Neural cell (in vitro differentiated cells): Measurements from ENCODE around the gene MLKL. TPM values are rescaled to one million over a fixed set of nuclear protein-coding genes. Genes with fewer than 3 reads are reported as not detected.

Experiments
- H2AFZ ChIP-seq: fragments of 200-600, 300-800 bp; sonication (generic), shearing (Covaris generic); 2 replicates; pipeline ENCODE4 v1.6.0; 2014; ENCODE audit warnings: low read depth, mild to moderate bottlenecking, antibody characterized with exemption, low read length, moderate library complexity
- H3F3A ChIP-seq: fragments of 200-600 bp; shearing (Covaris generic); 2 replicates; pipeline ENCODE4 v1.6.1; 2016; ENCODE audit warnings: mild to moderate bottlenecking, moderate library complexity, mixed read lengths, antibody characterized with exemption, low read length; ENCODE audit not compliant: insufficient read depth, poor library complexity, severe bottlenecking
- H3K27ac ChIP-seq: fragments of 200-600, 300-800 bp; sonication (generic), shearing (Covaris generic); 2 replicates; pipeline ENCODE4 v1.5.1; 2014; ENCODE audit warnings: mild to moderate bottlenecking, low read length, moderate library complexity
- H3K27me3 ChIP-seq: fragments of 300-800, 200-600 bp; sonication (generic), shearing (Covaris generic); 2 replicates; pipeline ENCODE4 v1.6.0; 2014; ENCODE audit warnings: mild to moderate bottlenecking, low read depth, low read length, moderate library complexity; ENCODE audit not compliant: insufficient read depth
- H3K36me3 ChIP-seq: fragments of 300-800, 200-600 bp; sonication (generic), shearing (Covaris generic); 2 replicates; pipeline ENCODE4 v1.5.1; 2014; ENCODE audit warnings: mild to moderate bottlenecking, antibody characterized with exemption, low read length, moderate library complexity; ENCODE audit not compliant: insufficient read depth
- H3K4me2 ChIP-seq: fragments of 300-800, 200-600 bp; sonication (generic), shearing (Covaris generic); 2 replicates; pipeline ENCODE4 v1.6.0; 2014; ENCODE audit warnings: mild to moderate bottlenecking, low read length
- H3K4me3 ChIP-seq: fragments of 300-800, 200-600 bp; sonication (generic), shearing (Covaris generic); 2 replicates; pipeline ENCODE4 v1.5.1; 2014; ENCODE audit warnings: mild to moderate bottlenecking, low read length, moderate library complexity
- H3K79me2 ChIP-seq: fragments of 200-600 bp; shearing (Covaris generic); replicated peaks from 2 replicates; pipeline ENCODE4 v1.6.0; 2014; ENCODE audit warnings: mild to moderate bottlenecking, low read length, moderate library complexity; ENCODE audit not compliant: insufficient read depth
- H3K9ac ChIP-seq: fragments of 300-800, 200-600 bp; sonication (generic), shearing (Covaris generic); 2 replicates; pipeline ENCODE4 v1.6.1; 2016; ENCODE audit warnings: mild to moderate bottlenecking, low read length, mixed read lengths
- H3K9me2 ChIP-seq: fragments of 200-600 bp; shearing (Covaris generic); 2 replicates; pipeline ENCODE4 v1.6.1; 2016; ENCODE audit warnings: mild to moderate bottlenecking, low read length, mixed read lengths; ENCODE audit not compliant: insufficient read depth
- H3K9me3 ChIP-seq: fragments of 200-600, 300-800 bp; sonication (generic), shearing (Covaris generic); 2 replicates; pipeline ENCODE4 v1.6.1; 2016; ENCODE audit warnings: mild to moderate bottlenecking, mixed run types, low read length, moderate library complexity, mixed read lengths
- H4K20me1 ChIP-seq: fragments of 200-600 bp; shearing (Covaris generic); 2 replicates; pipeline ENCODE4 v1.6.1; 2016; ENCODE audit warnings: mild to moderate bottlenecking, mixed run types; ENCODE audit not compliant: insufficient read depth
- CTCF ChIP-seq: fragments of 450-650 bp; IDR thresholded peaks from 2 replicates; pipeline ENCODE4 v1.5.1; 2014; ENCODE audit warnings: antibody characterized with exemption, mild to moderate bottlenecking, moderate library complexity; ENCODE audit not compliant: poor library complexity, severe bottlenecking
- EP300 ChIP-seq: fragments of 450-650 bp; conservative IDR thresholded peaks from 2 replicates; pipeline ENCODE4 v1.6.1; 2014; ENCODE audit warnings: antibody characterized with exemption, mild to moderate bottlenecking, moderate library complexity; ENCODE audit not compliant: poor library complexity, severe bottlenecking
- EZH2 ChIP-seq: fragments of 200-600, 300-800 bp; shearing (Covaris generic), sonication (generic); IDR thresholded peaks from 2 replicates; pipeline ENCODE4 v1.6.1; 2014; ENCODE audit warnings: antibody characterized with exemption, low read length, borderline replicate concordance, mild to moderate bottlenecking; ENCODE audit not compliant: insufficient read depth, poor library complexity, severe bottlenecking
- MXI1 ChIP-seq: fragments of 450-650 bp; conservative IDR thresholded peaks from 2 replicates; pipeline ENCODE4 v1.6.1; 2014; ENCODE audit warnings: antibody characterized with exemption, mild to moderate bottlenecking; ENCODE audit not compliant: poor library complexity, severe bottlenecking
- POLR2AphosphoS5 ChIP-seq: IDR thresholded peaks from 2 replicates; pipeline ENCODE4 v1.6.1; 2012
- RAD21 ChIP-seq: fragments of 450-650 bp; conservative IDR thresholded peaks from 2 replicates; pipeline ENCODE4 v1.6.1; 2014; ENCODE audit warnings: antibody characterized with exemption, mild to moderate bottlenecking, moderate library complexity
- REST ChIP-seq: IDR thresholded peaks from 2 replicates; pipeline ENCODE4 v1.6.1; 2012; ENCODE audit warnings: borderline replicate concordance
- SMC3 ChIP-seq: fragments of 450-650 bp; conservative IDR thresholded peaks from 2 replicates; pipeline ENCODE4 v1.6.1; 2014; ENCODE audit warnings: antibody characterized with exemption, mild to moderate bottlenecking, moderate library complexity; ENCODE audit not compliant: poor library complexity
- TAF1 ChIP-seq: IDR thresholded peaks from 2 replicates; pipeline ENCODE4 v1.6.1; 2012; ENCODE audit warnings: low read depth
- polyA plus RNA-seq: library from polyadenylated mRNA; depleted of rRNA; stranded (reverse); fragments of >200 nt; gene quantifications from 2 replicates; pipeline ENCODE4 v1.2.3, GENCODE V29; 2014

MLKL gene
- polyA plus RNA-seq, 1 donor from 2014 or later: not detected

- H3K27me3 ChIP-seq: no peaks in the 10 kb centered on the region
- TF ChIP-seq CTCF (no peak), TAF1 (no peak), POLR2AphosphoS5 (no peak), EZH2 (no peak), SMC3 (no peak), RAD21 (no peak), EP300 (no peak), MXI1 (no peak), REST (no peak)
- H3K79me2 ChIP-seq: no peaks in the 10 kb centered on the region
- no peak overlapping the region for H3K9ac ChIP-seq
- H3K36me3 ChIP-seq: no peaks in the 10 kb centered on the region
- H3F3A ChIP-seq: no peaks in the 10 kb centered on the region
- no peaks in the 10 kb centered on the region for H3K9me2 ChIP-seq
- no peaks in the 10 kb centered on the region for H3K9me3 ChIP-seq
- no peak overlapping the region for H3K4me2 ChIP-seq
- no peak overlapping the region for H3K27ac ChIP-seq
- no peak overlapping the region for H2AFZ ChIP-seq
- H3K4me3 ChIP-seq: no peak overlapping the region
- H4K20me1 ChIP-seq: no peaks in the 10 kb centered on the region
Observed at GRCh38 chr16:74627506-74628220, 73.0 kb downstream of the MLKL start.

- Histone ChIP-seq H3K27me3 (no peaks in the 10 kb centered on the region), H3K79me2 (no peaks in the 10 kb centered on the region), H3K9me2 (no peaks in the 10 kb centered on the region), H3K9ac (no peak overlapping the region), H3F3A (no peaks in the 10 kb centered on the region), H3K27ac (no peak overlapping the region), H2AFZ (no peak overlapping the region), H4K20me1 (no peaks in the 10 kb centered on the region), H3K9me3 (no peaks in the 10 kb centered on the region), H3K4me2 (no peak overlapping the region), H3K4me3 (no peak overlapping the region), H3K36me3 (no peaks in the 10 kb centered on the region)
- no peak for TF ChIP-seq CTCF
- TF ChIP-seq MXI1: no peak
- no peak for TF ChIP-seq EZH2
- no peak for TF ChIP-seq POLR2AphosphoS5
- TF ChIP-seq RAD21: no peak
- TF ChIP-seq SMC3: no peak
- TF ChIP-seq REST: no peak
- no peak for TF ChIP-seq EP300
- no peak for TF ChIP-seq TAF1
Observed at GRCh38 chr16:74626741-74627416, 73.8 kb downstream of the MLKL start.
